Measurements from ENCODE around the gene TRIM50. TPM values are rescaled to one million over a fixed set of nuclear protein-coding genes. Genes with fewer than 3 reads are reported as not detected.
"Not testable (repeated sequence)": the region's sequence is repeated elsewhere in the genome, so short reads cannot be mapped to it uniquely, and the experiment has no call there.

TRIM50 gene
- total RNA-seq, 1 experiment from 2014 or later = not detected

DNA sequence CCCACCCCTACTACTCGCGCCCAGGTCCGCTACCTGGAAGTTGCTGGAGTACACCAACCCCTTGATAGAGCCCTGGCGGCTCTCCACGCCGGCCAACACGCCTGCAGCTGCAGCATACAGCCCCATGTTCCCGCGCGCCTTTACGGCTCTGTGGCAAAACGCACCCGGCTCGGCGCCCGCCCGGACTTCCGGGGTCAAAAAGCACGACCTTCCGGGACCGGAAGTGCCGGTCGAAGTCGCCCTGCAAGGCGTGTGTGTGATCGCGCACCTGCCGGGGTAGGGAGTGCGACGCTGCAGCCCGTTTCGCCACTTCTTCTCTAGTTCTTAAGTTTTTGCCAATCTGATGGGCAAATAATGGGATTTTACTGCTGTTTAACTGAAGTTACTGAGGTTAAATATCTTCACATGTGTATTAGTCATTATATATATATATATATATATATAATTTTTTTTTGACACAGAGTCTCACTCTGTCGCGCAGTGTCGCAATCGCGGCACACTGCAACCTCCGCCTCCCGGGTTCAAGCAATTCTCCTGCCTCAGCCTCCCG is 19.1 kb downstream of the TRIM50 start, which contains the start of gene NSUN5:
NSUN5 (minus strand) TSS at position 162 of the 550 bp plus-strand sequence; CDS start at position 126, 36 bp downstream.
- no TSS peak for BruUV-seq (replicated peaks)
- Histone ChIP-seq H3K79me2 (ENCODE audit: low read length) (peaks cover 32% of the 10 kb centered on the region), H3K36me3 (ENCODE audit: low read depth, low read length) (no peaks in the 10 kb centered on the region; the same call in 1 of the 2 replicates), H3K4me3 (ENCODE audit: low read length) (peak within 1 kb of the TSS; percentile 86), H4K20me1 (ENCODE audit: low read length) (no peaks in the 10 kb centered on the region), H3K9ac (ENCODE audit: low read length) (peak within 1 kb of the TSS; percentile 81), H3K4me1 (ENCODE audit: insufficient read depth, low read length) (peaks cover 11% of the 10 kb centered on the region; the same call in 1 of the 2 replicates), H3K9me3 (ENCODE audit: low read length) (no peaks in the 10 kb centered on the region), H3K27me3 (ENCODE audit: low read length) (no peaks in the 10 kb centered on the region), H2AFZ (ENCODE audit: low read length) (peak within 1 kb of the TSS; percentile 75), H3K9me2 (replicated peaks; ENCODE audit: low read length) (no peaks in the 10 kb centered on the region), H3K4me2 (ENCODE audit: low read length) (peak within 1 kb of the TSS; percentile 91), H3F3A (ENCODE audit: low read length, unreplicated experiment) (no peaks in the 10 kb centered on the region), H3K27ac (ENCODE audit: low read length) (no peak within 1 kb of the TSS; the same call in 1 of the 2 replicates)
- ATAC-seq = peak; percentile 90
- peak; percentile 75 for DNase-seq
- intact Hi-C loops (cut with micrococcal nuclease) = no loop called here
- TF ChIP-seq EZH2phosphoT487 (IDR thresholded peaks at IDR 0.05; ENCODE audit: borderline replicate concordance, low read length) = no peak
- TF ChIP-seq, protein P1, sequence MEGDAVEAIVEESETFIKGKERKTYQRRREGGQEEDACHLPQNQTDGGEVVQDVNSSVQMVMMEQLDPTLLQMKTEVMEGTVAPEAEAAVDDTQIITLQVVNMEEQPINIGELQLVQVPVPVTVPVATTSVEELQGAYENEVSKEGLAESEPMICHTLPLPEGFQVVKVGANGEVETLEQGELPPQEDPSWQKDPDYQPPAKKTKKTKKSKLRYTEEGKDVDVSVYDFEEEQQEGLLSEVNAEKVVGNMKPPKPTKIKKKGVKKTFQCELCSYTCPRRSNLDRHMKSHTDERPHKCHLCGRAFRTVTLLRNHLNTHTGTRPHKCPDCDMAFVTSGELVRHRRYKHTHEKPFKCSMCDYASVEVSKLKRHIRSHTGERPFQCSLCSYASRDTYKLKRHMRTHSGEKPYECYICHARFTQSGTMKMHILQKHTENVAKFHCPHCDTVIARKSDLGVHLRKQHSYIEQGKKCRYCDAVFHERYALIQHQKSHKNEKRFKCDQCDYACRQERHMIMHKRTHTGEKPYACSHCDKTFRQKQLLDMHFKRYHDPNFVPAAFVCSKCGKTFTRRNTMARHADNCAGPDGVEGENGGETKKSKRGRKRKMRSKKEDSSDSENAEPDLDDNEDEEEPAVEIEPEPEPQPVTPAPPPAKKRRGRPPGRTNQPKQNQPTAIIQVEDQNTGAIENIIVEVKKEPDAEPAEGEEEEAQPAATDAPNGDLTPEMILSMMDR (conservative IDR thresholded peaks at IDR 0.05; ENCODE audit: low read depth, low read length) = no peak
- ChIA-PET POLR2A (ENCODE audit: unreplicated experiment) (interaction anchor here (0.5 kb wide), 1 partner anchor 10 kb away, joined by 4 read pairs; no protein-coding TSS in a partner anchor), CTCF (no interaction called here)

DNA sequence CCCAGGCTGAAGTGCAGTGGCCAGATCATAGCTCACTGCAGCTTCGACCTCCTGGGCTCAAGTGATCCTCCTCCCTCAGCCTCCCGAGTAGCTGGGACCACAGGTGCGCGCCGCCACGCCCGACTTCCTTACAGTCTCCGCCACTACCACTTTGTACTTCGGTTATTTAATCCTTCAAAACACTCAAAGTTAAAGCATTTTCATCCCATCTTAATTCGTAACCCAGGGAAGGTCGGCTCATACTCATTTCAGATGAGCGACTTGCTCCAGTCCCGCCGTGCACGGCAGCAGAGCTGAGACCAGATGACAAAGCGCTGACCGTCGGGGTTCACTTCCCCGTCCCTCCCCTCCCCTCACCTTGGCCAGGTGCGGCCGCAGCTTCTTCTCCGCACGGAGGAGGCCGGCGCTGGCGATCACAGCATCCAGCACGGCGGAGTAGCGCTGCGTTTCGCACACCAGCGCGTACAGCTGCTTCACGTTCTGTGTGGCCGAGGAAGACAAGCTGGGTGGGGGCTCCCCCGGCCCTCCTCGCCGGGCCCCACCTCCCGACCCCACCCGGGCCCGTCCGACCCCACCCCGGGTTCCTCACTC is 19.7 kb downstream of the TRIM50 start:
- Histone ChIP-seq H3K4me1 (ENCODE audit: insufficient read depth, low read length) (peaks cover 11% of the 10 kb centered on the region; the same call in 1 of the 2 replicates), H3K9me2 (replicated peaks; ENCODE audit: low read length) (no peaks in the 10 kb centered on the region), H3K9me3 (ENCODE audit: low read length) (no peaks in the 10 kb centered on the region), H3K79me2 (ENCODE audit: low read length) (peaks cover 32% of the 10 kb centered on the region), H2AFZ (ENCODE audit: low read length) (peak overlapping the region; percentile 75), H3K36me3 (ENCODE audit: low read depth, low read length) (no peaks in the 10 kb centered on the region; the same call in 1 of the 2 replicates), H3K4me3 (ENCODE audit: low read length) (peak overlapping the region; percentile 86), H3K9ac (ENCODE audit: low read length) (peak overlapping the region; percentile 81), H3K4me2 (ENCODE audit: low read length) (peak overlapping the region; percentile 91), H3K27ac (ENCODE audit: low read length) (no peak overlapping the region; the same call in 1 of the 2 replicates), H3F3A (ENCODE audit: low read length, unreplicated experiment) (no peaks in the 10 kb centered on the region), H3K27me3 (ENCODE audit: low read length) (no peaks in the 10 kb centered on the region), H4K20me1 (ENCODE audit: low read length) (no peaks in the 10 kb centered on the region)
- TF ChIP-seq, protein P1 (conservative IDR thresholded peaks at IDR 0.05; ENCODE audit: low read depth, low read length) = no peak
- TF ChIP-seq EZH2phosphoT487 (IDR thresholded peaks at IDR 0.05; ENCODE audit: borderline replicate concordance, low read length) (no peak), EZH2 (IDR thresholded peaks at IDR 0.05; ENCODE audit: low read length, unreplicated experiment) (no peak)
- ChIA-PET CTCF (no interaction called here), POLR2A (ENCODE audit: unreplicated experiment) (interaction anchor here (0.5 kb wide), 1 partner anchor 10 kb away, joined by 4 read pairs; no protein-coding TSS in a partner anchor)
- intact Hi-C loops (cut with micrococcal nuclease) = no loop called here
- ATAC-seq (peak; percentile 53), DNase-seq (peak; percentile 19)
- BruUV-seq (replicated peaks) = TSS peak; percentile 53

DNA sequence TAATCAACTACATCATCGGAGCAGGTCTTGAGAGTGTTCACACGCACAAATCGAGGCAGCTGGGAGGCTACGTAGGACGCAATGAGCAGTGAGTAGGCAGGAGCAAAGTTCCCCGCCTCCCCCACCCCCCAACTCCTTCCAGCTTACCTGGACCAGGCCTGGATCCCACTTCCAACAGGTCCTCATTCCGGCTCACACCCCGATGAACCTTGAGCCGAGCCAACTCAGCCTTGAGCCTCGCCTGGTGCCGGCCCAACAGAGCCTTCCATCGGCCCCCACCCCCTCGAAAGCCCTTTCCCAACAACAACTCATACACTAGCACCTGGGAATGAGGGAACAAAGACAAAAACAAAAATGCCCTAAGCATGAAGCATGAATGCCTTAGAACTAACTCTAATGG is 20.4 kb downstream of the TRIM50 start:
- Histone ChIP-seq H3K9ac (ENCODE audit: low read length) (no peak overlapping the region), H3K9me2 (replicated peaks; ENCODE audit: low read length) (no peaks in the 10 kb centered on the region), H3K4me1 (ENCODE audit: insufficient read depth, low read length) (peaks cover 11% of the 10 kb centered on the region; the same call in 1 of the 2 replicates), H3F3A (ENCODE audit: low read length, unreplicated experiment) (no peaks in the 10 kb centered on the region), H3K4me3 (ENCODE audit: low read length) (peak overlapping the region; percentile 86), H3K27ac (ENCODE audit: low read length) (no peak overlapping the region), H2AFZ (ENCODE audit: low read length) (no peak overlapping the region), H3K9me3 (ENCODE audit: low read length) (no peaks in the 10 kb centered on the region), H3K27me3 (ENCODE audit: low read length) (no peaks in the 10 kb centered on the region), H3K4me2 (ENCODE audit: low read length) (peak overlapping the region; percentile 91), H3K36me3 (ENCODE audit: low read depth, low read length) (no peaks in the 10 kb centered on the region; the same call in 1 of the 2 replicates), H4K20me1 (ENCODE audit: low read length) (no peaks in the 10 kb centered on the region), H3K79me2 (ENCODE audit: low read length) (peaks cover 32% of the 10 kb centered on the region)
- CTCF ChIA-PET = no interaction called here
- no peak for DNase-seq
- ATAC-seq = no peak
- TF ChIP-seq EZH2 (IDR thresholded peaks at IDR 0.05; ENCODE audit: low read length, unreplicated experiment) (no peak), EZH2phosphoT487 (IDR thresholded peaks at IDR 0.05; ENCODE audit: borderline replicate concordance, low read length) (no peak)
- TF ChIP-seq, protein P1 (conservative IDR thresholded peaks at IDR 0.05; ENCODE audit: low read depth, low read length) = no peak
- POLR2A ChIA-PET (ENCODE audit: unreplicated experiment) = no interaction called here
- intact Hi-C loops (cut with micrococcal nuclease) = no loop called here
- no TSS peak for BruUV-seq (replicated peaks)

DNA sequence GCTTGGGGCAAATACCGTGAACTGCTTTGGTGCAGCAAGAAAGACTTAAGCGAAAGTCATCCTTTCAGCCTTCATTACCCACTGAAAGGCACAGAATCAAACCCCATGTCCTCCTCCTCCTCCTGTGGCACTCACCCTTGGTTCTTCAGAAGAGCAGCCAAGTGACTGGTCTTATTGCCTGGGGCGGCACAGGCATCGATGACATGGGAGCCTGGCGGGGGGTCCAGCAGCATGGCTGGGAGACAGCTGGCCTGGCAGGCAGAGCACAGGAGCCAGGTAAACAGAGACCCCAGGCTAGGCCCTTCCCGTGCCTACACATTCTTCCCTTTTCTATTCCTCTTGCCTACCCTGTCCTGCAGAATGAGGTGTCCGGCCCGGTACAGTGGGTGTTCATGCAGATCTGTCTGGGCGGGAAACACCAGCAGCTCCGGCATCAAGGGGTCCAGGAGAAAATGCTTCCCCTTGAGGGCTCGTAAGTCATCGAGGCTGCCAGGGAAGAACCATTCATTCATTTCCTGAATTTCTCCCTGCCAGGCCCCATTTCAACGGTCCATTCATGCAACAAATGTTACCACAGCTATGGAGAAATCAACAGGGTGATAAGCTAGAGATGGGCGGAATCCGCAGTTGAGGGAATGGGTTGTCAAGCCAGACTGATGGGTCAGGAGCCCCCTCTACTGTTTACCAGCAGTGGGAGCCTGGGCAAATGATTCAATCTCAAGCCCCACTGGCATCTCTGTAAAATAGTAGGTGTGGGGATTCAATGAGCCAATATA is 23.1 kb downstream of the TRIM50 start:
- DNase-seq; H3K9me2 ChIP-seq (replicated peaks; ENCODE audit: low read length); H3K27ac ChIP-seq (ENCODE audit: low read length); H2AFZ ChIP-seq (ENCODE audit: low read length); H3K4me3 ChIP-seq (ENCODE audit: low read length); H3K9ac ChIP-seq (ENCODE audit: low read length); CTCF ChIA-PET; H3K4me2 ChIP-seq (ENCODE audit: low read length); BruUV-seq (replicated peaks); ATAC-seq; H3K36me3 ChIP-seq (ENCODE audit: low read depth, low read length); H4K20me1 ChIP-seq (ENCODE audit: low read length); intact Hi-C loops (cut with micrococcal nuclease); H3F3A ChIP-seq (ENCODE audit: low read length, unreplicated experiment); POLR2A ChIA-PET (ENCODE audit: unreplicated experiment); H3K9me3 ChIP-seq (ENCODE audit: low read length); H3K27me3 ChIP-seq (ENCODE audit: low read length): not testable (repeated sequence)
- Histone ChIP-seq H3K79me2 (ENCODE audit: low read length) (peaks cover 32% of the 10 kb centered on the region), H3K4me1 (ENCODE audit: insufficient read depth, low read length) (peaks cover 11% of the 10 kb centered on the region; the same call in 1 of the 2 replicates)

All from PC-3 (cell line).